ENCODE data around the gene PCDHB4. TPM values are rescaled to one million over a fixed set of nuclear protein-coding genes. Genes with fewer than 3 reads are reported as not detected.

Gene PCDHB4
- polyA plus RNA-seq, 1 of the 3 experiments (the other 2 are of a cell fraction) = 0.51 TPM

GRCh38 chr5:141149812-141150211 is 28.2 kb downstream of the PCDHB4 start, which contains the start of gene PCDHB6:
PCDHB6 (plus strand) TSS chr5:141150057; CDS start chr5:141150258, 201 bp downstream.
- 16% methylated on average over 18 of the region's 18 CpGs for WGBS (ENCODE audit: low lambda C conversion rate)
- Histone ChIP-seq H3F3A (replicated peaks; ENCODE audit: insufficient read depth) (no peaks in the 10 kb centered on the region), H3K4me3 (ENCODE audit: low read depth in 2 of 2, low read length in 1 of 2) (peak within 1 kb of the TSS; percentile 54 to 65), H3K27ac (ENCODE audit: low read depth in 2 of 2, low read length in 1 of 2) (peak within 1 kb of the TSS in 1 of 2 experiments; percentile 53; a peak in 1 of 4 replicates), H3K9me3 (peaks cover 4% of the 10 kb centered on the region; the same call in 1 of the 2 replicates), H4K20me1 (ENCODE audit: insufficient read depth) (no peaks in the 10 kb centered on the region), H2AFZ (ENCODE audit: low read depth) (peak within 1 kb of the TSS; percentile 93), H3K36me3 (replicated peaks in 1 of 2; ENCODE audit: control insufficient read depth in 1 of 2, insufficient read depth in 2 of 2, low read length in 1 of 2) (no peaks in the 10 kb centered on the region), H3K9ac (peak within 1 kb of the TSS; percentile 32; the same call in 1 of the 2 replicates), H3K9me2 (no peaks in the 10 kb centered on the region), H3K27me3 (ENCODE audit: insufficient read depth) (no peaks in the 10 kb centered on the region), H3K4me2 (peak within 1 kb of the TSS; percentile 72), H3K79me2 (ENCODE audit: insufficient read depth) (no peaks in the 10 kb centered on the region), H3K4me1 (ENCODE audit: control insufficient read depth in 1 of 2, insufficient read depth in 2 of 2, low read depth in 1 of 2, low read length in 1 of 2) (no peaks in the 10 kb centered on the region)
- ChIA-PET POLR2A (interaction anchor here (0.9 to 1.2 kb wide), 2 partner anchors 28 to 411 kb away, joined by 3 to 5 read pairs; partner anchors contain the start of gene PCDHB4), CTCF (interaction anchor here (0.6 to 2.0 kb wide), 30 partner anchors 9 to 416 kb away, joined by 3 to 15 read pairs (median 4); partner anchors contain the start of genes PCDHA1, PCDHA4, PCDHA8 and PCDHB14)
- TF ChIP-seq SMC3 (IDR thresholded peaks at IDR 0.05; ENCODE audit: low read depth, low read length) (peak; percentile 37), RFX5 (IDR thresholded peaks at IDR 0.05; ENCODE audit: low read length) (no peak), MXI1 (IDR thresholded peaks at IDR 0.05; ENCODE audit: low read depth, low read length) (0 out of 2 replicates have a peak, but pooled peaks have one; percentile 15), JUND (IDR thresholded peaks at IDR 0.05) (no peak), RAD21 (IDR thresholded peaks at IDR 0.05; ENCODE audit: low read length) (peak; percentile 73), GATA2 (CRISPR knock-in tag; IDR thresholded peaks at IDR 0.05) (no peak), TAF1 (IDR thresholded peaks at IDR 0.05; ENCODE audit: borderline replicate concordance, low read depth, low read length) (no peak), MAX (IDR thresholded peaks at IDR 0.05; ENCODE audit: low read depth) (no peak), FOXJ3 (CRISPR knock-in tag; IDR thresholded peaks at IDR 0.05) (no peak)
- TF ChIP-seq, protein P1, sequence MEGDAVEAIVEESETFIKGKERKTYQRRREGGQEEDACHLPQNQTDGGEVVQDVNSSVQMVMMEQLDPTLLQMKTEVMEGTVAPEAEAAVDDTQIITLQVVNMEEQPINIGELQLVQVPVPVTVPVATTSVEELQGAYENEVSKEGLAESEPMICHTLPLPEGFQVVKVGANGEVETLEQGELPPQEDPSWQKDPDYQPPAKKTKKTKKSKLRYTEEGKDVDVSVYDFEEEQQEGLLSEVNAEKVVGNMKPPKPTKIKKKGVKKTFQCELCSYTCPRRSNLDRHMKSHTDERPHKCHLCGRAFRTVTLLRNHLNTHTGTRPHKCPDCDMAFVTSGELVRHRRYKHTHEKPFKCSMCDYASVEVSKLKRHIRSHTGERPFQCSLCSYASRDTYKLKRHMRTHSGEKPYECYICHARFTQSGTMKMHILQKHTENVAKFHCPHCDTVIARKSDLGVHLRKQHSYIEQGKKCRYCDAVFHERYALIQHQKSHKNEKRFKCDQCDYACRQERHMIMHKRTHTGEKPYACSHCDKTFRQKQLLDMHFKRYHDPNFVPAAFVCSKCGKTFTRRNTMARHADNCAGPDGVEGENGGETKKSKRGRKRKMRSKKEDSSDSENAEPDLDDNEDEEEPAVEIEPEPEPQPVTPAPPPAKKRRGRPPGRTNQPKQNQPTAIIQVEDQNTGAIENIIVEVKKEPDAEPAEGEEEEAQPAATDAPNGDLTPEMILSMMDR (IDR thresholded peaks at IDR 0.05) = peak; percentile 56
- TF ChIP-seq, protein P2, sequence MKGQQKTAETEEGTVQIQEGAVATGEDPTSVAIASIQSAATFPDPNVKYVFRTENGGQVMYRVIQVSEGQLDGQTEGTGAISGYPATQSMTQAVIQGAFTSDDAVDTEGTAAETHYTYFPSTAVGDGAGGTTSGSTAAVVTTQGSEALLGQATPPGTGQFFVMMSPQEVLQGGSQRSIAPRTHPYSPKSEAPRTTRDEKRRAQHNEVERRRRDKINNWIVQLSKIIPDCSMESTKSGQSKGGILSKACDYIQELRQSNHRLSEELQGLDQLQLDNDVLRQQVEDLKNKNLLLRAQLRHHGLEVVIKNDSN (IDR thresholded peaks at IDR 0.05; ENCODE audit: borderline replicate concordance, low read depth) = no peak
- DNase-seq = peak; percentile 76

GRCh38 chr5:141150224-141150992 is 28.8 kb downstream of the PCDHB4 start:
- Histone ChIP-seq H3K9me2 (no peaks in the 10 kb centered on the region), H3F3A (replicated peaks; ENCODE audit: insufficient read depth) (no peaks in the 10 kb centered on the region), H3K4me1 (ENCODE audit: control insufficient read depth in 1 of 2, insufficient read depth in 2 of 2, low read depth in 1 of 2, low read length in 1 of 2) (no peaks in the 10 kb centered on the region), H3K79me2 (ENCODE audit: insufficient read depth) (no peaks in the 10 kb centered on the region), H3K4me2 (peak overlapping the region; percentile 72), H4K20me1 (ENCODE audit: insufficient read depth) (no peaks in the 10 kb centered on the region), H3K27ac (ENCODE audit: low read depth in 2 of 2, low read length in 1 of 2) (peak overlapping the region in 1 of 2 experiments; percentile 53; a peak in 1 of 4 replicates), H3K27me3 (ENCODE audit: insufficient read depth) (no peaks in the 10 kb centered on the region), H3K4me3 (ENCODE audit: low read depth in 2 of 2, low read length in 1 of 2) (peak overlapping the region; percentile 54 to 65), H3K36me3 (replicated peaks in 1 of 2; ENCODE audit: control insufficient read depth in 1 of 2, insufficient read depth in 2 of 2, low read length in 1 of 2) (no peaks in the 10 kb centered on the region), H3K9ac (peak overlapping the region; percentile 32; the same call in 1 of the 2 replicates), H3K9me3 (peaks cover 4% of the 10 kb centered on the region; the same call in 1 of the 2 replicates), H2AFZ (ENCODE audit: low read depth) (peak overlapping the region; percentile 93)
- POLR2A ChIA-PET = interaction anchor here (0.9 to 1.2 kb wide), 2 partner anchors 28 to 411 kb away, joined by 3 to 5 read pairs; partner anchors contain the start of gene PCDHB4
- CTCF ChIA-PET = interaction anchor here (0.6 to 2.0 kb wide), 30 partner anchors 9 to 415 kb away, joined by 3 to 15 read pairs (median 4); partner anchors contain the start of genes PCDHA1, PCDHA4, PCDHA8 and PCDHB14
- peak; percentile 51 for DNase-seq
- 32% methylated on average over 24 of the region's 33 CpGs for WGBS (ENCODE audit: low lambda C conversion rate)
- TF ChIP-seq, protein P3, sequence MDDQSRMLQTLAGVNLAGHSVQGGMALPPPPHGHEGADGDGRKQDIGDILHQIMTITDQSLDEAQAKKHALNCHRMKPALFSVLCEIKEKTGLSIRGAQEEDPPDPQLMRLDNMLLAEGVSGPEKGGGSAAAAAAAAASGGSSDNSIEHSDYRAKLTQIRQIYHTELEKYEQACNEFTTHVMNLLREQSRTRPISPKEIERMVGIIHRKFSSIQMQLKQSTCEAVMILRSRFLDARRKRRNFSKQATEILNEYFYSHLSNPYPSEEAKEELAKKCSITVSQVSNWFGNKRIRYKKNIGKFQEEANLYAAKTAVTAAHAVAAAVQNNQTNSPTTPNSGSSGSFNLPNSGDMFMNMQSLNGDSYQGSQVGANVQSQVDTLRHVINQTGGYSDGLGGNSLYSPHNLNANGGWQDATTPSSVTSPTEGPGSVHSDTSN (IDR thresholded peaks at IDR 0.05) = no peak
- TF ChIP-seq ZBTB33 (IDR thresholded peaks at IDR 0.05; ENCODE audit: borderline replicate concordance, low read depth) (no peak), USF2 (IDR thresholded peaks at IDR 0.05; ENCODE audit: borderline replicate concordance, low read depth, low read length) (no peak)

Data from SK-N-SH (cell line).